ENCODE results near the gene NECAB3.

Gene NECAB3

GRCh38 chr20:33627577-33628216 is 46.5 kb downstream of the NECAB3 start:
- H2AFZ ChIP-seq (ENCODE audit: low read length), result no peak overlapping the region
- H3K27ac ChIP-seq (ENCODE audit: low read length), result no peak overlapping the region
- no peaks in the 10 kb centered on the region for H3K4me1 ChIP-seq (ENCODE audit: low read length)
- H3K9me2 ChIP-seq (replicated peaks; ENCODE audit: insufficient read depth, low read length), result no peaks in the 10 kb centered on the region
- TF ChIP-seq, protein P1, sequence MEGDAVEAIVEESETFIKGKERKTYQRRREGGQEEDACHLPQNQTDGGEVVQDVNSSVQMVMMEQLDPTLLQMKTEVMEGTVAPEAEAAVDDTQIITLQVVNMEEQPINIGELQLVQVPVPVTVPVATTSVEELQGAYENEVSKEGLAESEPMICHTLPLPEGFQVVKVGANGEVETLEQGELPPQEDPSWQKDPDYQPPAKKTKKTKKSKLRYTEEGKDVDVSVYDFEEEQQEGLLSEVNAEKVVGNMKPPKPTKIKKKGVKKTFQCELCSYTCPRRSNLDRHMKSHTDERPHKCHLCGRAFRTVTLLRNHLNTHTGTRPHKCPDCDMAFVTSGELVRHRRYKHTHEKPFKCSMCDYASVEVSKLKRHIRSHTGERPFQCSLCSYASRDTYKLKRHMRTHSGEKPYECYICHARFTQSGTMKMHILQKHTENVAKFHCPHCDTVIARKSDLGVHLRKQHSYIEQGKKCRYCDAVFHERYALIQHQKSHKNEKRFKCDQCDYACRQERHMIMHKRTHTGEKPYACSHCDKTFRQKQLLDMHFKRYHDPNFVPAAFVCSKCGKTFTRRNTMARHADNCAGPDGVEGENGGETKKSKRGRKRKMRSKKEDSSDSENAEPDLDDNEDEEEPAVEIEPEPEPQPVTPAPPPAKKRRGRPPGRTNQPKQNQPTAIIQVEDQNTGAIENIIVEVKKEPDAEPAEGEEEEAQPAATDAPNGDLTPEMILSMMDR (IDR thresholded peaks at IDR 0.05; ENCODE audit: low read length), result no peak
- no peak for TF ChIP-seq EZH2phosphoT487 (IDR thresholded peaks at IDR 0.05; ENCODE audit: low read length)
- no peak for TF ChIP-seq EZH2 (optimal IDR thresholded peaks at IDR 0.05; ENCODE audit: low read depth, low read length)
- no peaks in the 10 kb centered on the region for H3K27me3 ChIP-seq (replicated peaks; ENCODE audit: insufficient read depth, low read length)
- H3K9me3 ChIP-seq (replicated peaks; ENCODE audit: insufficient read depth, low read length), result no peaks in the 10 kb centered on the region
- H3K36me3 ChIP-seq (replicated peaks; ENCODE audit: insufficient read depth, low read length), result no peaks in the 10 kb centered on the region
- no peaks in the 10 kb centered on the region for H3K79me2 ChIP-seq (ENCODE audit: low read length)
- H4K20me1 ChIP-seq (ENCODE audit: insufficient read depth, low read length), result no peaks in the 10 kb centered on the region
- DNase-seq, result no peak
- no peak overlapping the region for H3K4me3 ChIP-seq (ENCODE audit: low read length)
- no peaks in the 10 kb centered on the region for H3F3A ChIP-seq (ENCODE audit: insufficient read depth, low read length)
- no peak overlapping the region for H3K4me2 ChIP-seq (ENCODE audit: low read depth, low read length)
- no peak overlapping the region for H3K9ac ChIP-seq (ENCODE audit: low read length)

- no peak overlapping the region for H3K9ac ChIP-seq (ENCODE audit: low read length)
- no peaks in the 10 kb centered on the region for H3F3A ChIP-seq (ENCODE audit: insufficient read depth, low read length)
- H3K9me2 ChIP-seq (replicated peaks; ENCODE audit: insufficient read depth, low read length), result no peaks in the 10 kb centered on the region
- no peak overlapping the region for H3K4me2 ChIP-seq (ENCODE audit: low read depth, low read length)
- no peak overlapping the region for H2AFZ ChIP-seq (ENCODE audit: low read length)
- no peaks in the 10 kb centered on the region for H4K20me1 ChIP-seq (ENCODE audit: insufficient read depth, low read length)
- H3K4me1 ChIP-seq (ENCODE audit: low read length), result no peaks in the 10 kb centered on the region
- TF ChIP-seq, protein P1 (IDR thresholded peaks at IDR 0.05; ENCODE audit: low read length), result no peak
- TF ChIP-seq EZH2phosphoT487 (IDR thresholded peaks at IDR 0.05; ENCODE audit: low read length), result no peak
- H3K36me3 ChIP-seq (replicated peaks; ENCODE audit: insufficient read depth, low read length), result no peaks in the 10 kb centered on the region
- H3K4me3 ChIP-seq (ENCODE audit: low read length), result no peak overlapping the region
- H3K9me3 ChIP-seq (replicated peaks; ENCODE audit: insufficient read depth, low read length), result no peaks in the 10 kb centered on the region
- no peaks in the 10 kb centered on the region for H3K27me3 ChIP-seq (replicated peaks; ENCODE audit: insufficient read depth, low read length)
- no peaks in the 10 kb centered on the region for H3K79me2 ChIP-seq (ENCODE audit: low read length)
- no peak overlapping the region for H3K27ac ChIP-seq (ENCODE audit: low read length)
- no peak for DNase-seq
Measured at GRCh38 chr20:33626190-33626589, 48.0 kb downstream of the NECAB3 start.

DNA sequence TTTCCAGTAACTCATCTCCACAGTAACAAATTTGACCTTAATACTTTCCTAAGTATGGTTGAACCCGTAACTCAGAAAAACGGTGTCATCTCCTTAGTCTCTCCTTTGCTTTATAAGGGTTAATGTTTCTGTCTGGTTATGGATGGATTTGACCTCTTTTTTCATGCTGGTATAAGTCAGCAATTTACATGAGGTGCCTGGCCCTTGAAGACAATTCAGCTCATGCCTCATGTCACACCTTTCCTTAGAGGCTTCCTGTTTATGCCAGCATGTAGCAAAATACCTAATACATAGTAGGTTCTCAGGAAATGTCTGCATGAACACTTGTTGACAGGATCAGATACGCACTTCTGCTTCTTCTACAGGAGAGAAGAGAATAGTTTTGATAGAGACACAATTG is 49.8 kb downstream of the NECAB3 start:
- Histone ChIP-seq H3K27ac (ENCODE audit: low read length) (no peak overlapping the region), H3F3A (ENCODE audit: insufficient read depth, low read length) (no peaks in the 10 kb centered on the region), H3K4me2 (ENCODE audit: low read depth, low read length) (no peak overlapping the region), H2AFZ (ENCODE audit: low read length) (no peak overlapping the region), H4K20me1 (ENCODE audit: insufficient read depth, low read length) (no peaks in the 10 kb centered on the region), H3K9ac (ENCODE audit: low read length) (no peak overlapping the region), H3K36me3 (replicated peaks; ENCODE audit: insufficient read depth, low read length) (no peaks in the 10 kb centered on the region), H3K4me3 (ENCODE audit: low read length) (no peak overlapping the region), H3K79me2 (ENCODE audit: low read length) (no peaks in the 10 kb centered on the region), H3K4me1 (ENCODE audit: low read length) (no peaks in the 10 kb centered on the region), H3K27me3 (replicated peaks; ENCODE audit: insufficient read depth, low read length) (no peaks in the 10 kb centered on the region), H3K9me3 (replicated peaks; ENCODE audit: insufficient read depth, low read length) (no peaks in the 10 kb centered on the region), H3K9me2 (replicated peaks; ENCODE audit: insufficient read depth, low read length) (no peaks in the 10 kb centered on the region)
- DNase-seq, result no peak
- TF ChIP-seq, protein P1 (IDR thresholded peaks at IDR 0.05; ENCODE audit: low read length), result no peak
- TF ChIP-seq EZH2phosphoT487 (IDR thresholded peaks at IDR 0.05; ENCODE audit: low read length) (no peak), EZH2 (optimal IDR thresholded peaks at IDR 0.05; ENCODE audit: low read depth, low read length) (no peak)

Measured in MM.1S (cell line).